Colonic mucosa (tissue), 4 donors: ENCODE results near the gene KRT1. TPM values are rescaled to one million over a fixed set of nuclear protein-coding genes. Genes with fewer than 3 reads are reported as not detected.

ENCODE experiments used
- DNase-seq: peaks from one replicate; pipeline ENCODE4 v3.0.0-alpha.2; 2020
- H3K27ac ChIP-seq: fragments of 200-600 bp; one replicate; pipeline ENCODE4 v1.8.0; 2021
- H3K27me3 ChIP-seq: fragments of 200-600 bp; one replicate; pipeline ENCODE4 v1.8.0; 2021
- H3K36me3 ChIP-seq: fragments of 200-600 bp; one replicate; pipeline ENCODE4 v1.8.0; 2021
- H3K4me1 ChIP-seq: fragments of 200-600 bp; one replicate; pipeline ENCODE4 v1.8.0; 2021; ENCODE audit warnings: mild to moderate bottlenecking
- H3K4me3 ChIP-seq: fragments of 200-600 bp; one replicate; pipeline ENCODE4 v1.8.0; 2021
- H3K9ac ChIP-seq, 2 donors: one replicate each; pipeline ENCODE4 v1.7.0; 2013; ENCODE audit warnings: control low read depth in 2 of 2, low read depth in 2 of 2, low read length in 2 of 2
- H3K9me3 ChIP-seq: fragments of 200-600 bp; one replicate; pipeline ENCODE4 v1.8.0; 2021
- intact Hi-C: fragments of 100-400 bp; cut with DNase I; formaldehyde crosslinking; loops from one replicate; pipeline ENCODE4 v1.14.1; 2022
- total RNA-seq, 2 donors: library from RNA; stranded (reverse); fragmentation: NEBNext Ultra II Directional in 1 of 2; extraction: Animal tissue kit (Norgen Biotek cat#: 25700) in 1 of 2; gene quantifications; one replicate each; pipeline ENCODE4 v1.2.1, GENCODE V29; 2021
- TF ChIP-seq, protein P1 (sequence below): fragments of 200-600 bp; IDR thresholded peaks from one replicate; pipeline ENCODE4 v1.8.0; 2022; ENCODE audit warnings: antibody characterized with exemption, mild to moderate bottlenecking
- donor health status: healthy.
- donor health status: DM: no; HTN: no; CAD: no.
- donor health status: DM: no; HTN: no; CAD: no.

KRT1 gene
- total RNA-seq, 2 donors from 2014 or later = 1.2 TPM; not detected in 1

DNA sequence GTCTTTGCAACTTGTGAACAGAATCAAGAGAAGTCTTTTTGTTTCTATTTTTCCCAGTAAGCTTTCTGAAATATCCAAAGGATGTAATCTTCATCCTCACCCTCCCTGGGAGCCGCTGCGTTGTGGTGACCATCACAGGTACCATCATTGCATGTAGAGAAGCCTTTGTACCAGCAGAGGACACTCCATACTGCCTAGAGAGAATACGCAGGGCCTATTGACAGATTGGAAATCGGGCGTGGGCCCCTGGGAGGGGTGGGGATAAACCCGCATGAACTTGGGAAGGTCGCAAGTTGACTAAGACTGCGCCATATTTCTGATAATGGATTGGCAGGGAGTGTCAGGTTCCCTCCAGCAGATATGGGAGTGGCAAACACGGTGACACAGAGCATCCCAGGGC, 12.7 kb downstream of the KRT1 start:
- Histone ChIP-seq H3K4me1 (no peaks in the 10 kb centered on the region), H3K9ac (no peak overlapping the region), H3K27ac (no peak overlapping the region), H3K27me3 (no peaks in the 10 kb centered on the region), H3K4me3 (no peak overlapping the region), H3K9me3 (no peaks in the 10 kb centered on the region), H3K36me3 (no peaks in the 10 kb centered on the region)
- DNase-seq = no peak
- intact Hi-C loops = no loop called here
- TF ChIP-seq, protein P1, sequence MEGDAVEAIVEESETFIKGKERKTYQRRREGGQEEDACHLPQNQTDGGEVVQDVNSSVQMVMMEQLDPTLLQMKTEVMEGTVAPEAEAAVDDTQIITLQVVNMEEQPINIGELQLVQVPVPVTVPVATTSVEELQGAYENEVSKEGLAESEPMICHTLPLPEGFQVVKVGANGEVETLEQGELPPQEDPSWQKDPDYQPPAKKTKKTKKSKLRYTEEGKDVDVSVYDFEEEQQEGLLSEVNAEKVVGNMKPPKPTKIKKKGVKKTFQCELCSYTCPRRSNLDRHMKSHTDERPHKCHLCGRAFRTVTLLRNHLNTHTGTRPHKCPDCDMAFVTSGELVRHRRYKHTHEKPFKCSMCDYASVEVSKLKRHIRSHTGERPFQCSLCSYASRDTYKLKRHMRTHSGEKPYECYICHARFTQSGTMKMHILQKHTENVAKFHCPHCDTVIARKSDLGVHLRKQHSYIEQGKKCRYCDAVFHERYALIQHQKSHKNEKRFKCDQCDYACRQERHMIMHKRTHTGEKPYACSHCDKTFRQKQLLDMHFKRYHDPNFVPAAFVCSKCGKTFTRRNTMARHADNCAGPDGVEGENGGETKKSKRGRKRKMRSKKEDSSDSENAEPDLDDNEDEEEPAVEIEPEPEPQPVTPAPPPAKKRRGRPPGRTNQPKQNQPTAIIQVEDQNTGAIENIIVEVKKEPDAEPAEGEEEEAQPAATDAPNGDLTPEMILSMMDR = no peak

DNA sequence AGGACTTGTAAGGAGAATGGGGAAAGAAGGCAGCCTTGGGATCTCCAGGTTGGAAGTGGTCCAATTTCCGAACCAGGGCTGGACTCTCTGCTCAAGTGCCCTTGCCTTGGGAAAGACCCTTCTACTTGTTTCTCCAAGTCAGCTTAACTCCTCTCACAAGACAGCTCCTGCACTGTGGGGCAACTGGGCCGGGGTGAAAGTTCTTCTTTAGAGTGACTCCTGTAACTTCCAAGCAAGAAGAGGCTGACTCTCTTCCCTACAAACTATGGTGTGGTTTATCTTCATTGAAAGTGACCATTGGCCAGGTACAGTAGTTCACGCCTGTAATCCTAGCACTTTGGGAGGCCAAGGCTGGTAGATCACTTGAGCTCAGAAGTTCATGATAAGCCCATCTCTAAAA, 13.7 kb downstream of the KRT1 start:
- TF ChIP-seq, protein P1 = no peak
- Histone ChIP-seq H3K4me3 (no peak overlapping the region), H3K4me1 (no peaks in the 10 kb centered on the region), H3K9ac (no peak overlapping the region), H3K27ac (no peak overlapping the region), H3K9me3 (no peaks in the 10 kb centered on the region), H3K36me3 (no peaks in the 10 kb centered on the region), H3K27me3 (no peaks in the 10 kb centered on the region)
- no peak for DNase-seq
- intact Hi-C loops = no loop called here

DNA sequence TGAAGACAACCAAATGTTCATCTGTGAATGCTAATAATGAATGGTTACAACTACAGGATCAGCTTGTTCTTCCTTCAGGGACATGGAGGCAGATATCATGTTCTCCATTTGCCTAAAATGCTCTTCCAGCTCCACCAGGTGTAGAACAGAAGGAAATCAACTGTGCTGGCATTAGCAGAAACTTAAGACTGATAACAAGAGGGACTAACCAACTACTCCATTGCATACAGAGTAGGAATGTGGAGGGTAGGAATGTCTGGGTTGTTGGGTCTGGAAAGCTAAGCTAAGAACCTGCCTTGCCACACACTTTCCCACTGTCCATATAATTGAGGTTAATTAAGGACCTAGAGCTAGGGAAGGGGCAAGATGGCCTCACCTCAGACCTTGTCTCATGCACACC, 16.8 kb downstream of the KRT1 start:
- no peak overlapping the region for H3K4me3 ChIP-seq
- intact Hi-C loops = no loop called here
- no peaks in the 10 kb centered on the region for H3K36me3 ChIP-seq
- no peak overlapping the region for H3K9ac ChIP-seq
- no peaks in the 10 kb centered on the region for H3K27me3 ChIP-seq
- H3K27ac ChIP-seq = no peak overlapping the region
- TF ChIP-seq, protein P1 = no peak
- no peak for DNase-seq
- no peaks in the 10 kb centered on the region for H3K4me1 ChIP-seq
- no peaks in the 10 kb centered on the region for H3K9me3 ChIP-seq

DNA sequence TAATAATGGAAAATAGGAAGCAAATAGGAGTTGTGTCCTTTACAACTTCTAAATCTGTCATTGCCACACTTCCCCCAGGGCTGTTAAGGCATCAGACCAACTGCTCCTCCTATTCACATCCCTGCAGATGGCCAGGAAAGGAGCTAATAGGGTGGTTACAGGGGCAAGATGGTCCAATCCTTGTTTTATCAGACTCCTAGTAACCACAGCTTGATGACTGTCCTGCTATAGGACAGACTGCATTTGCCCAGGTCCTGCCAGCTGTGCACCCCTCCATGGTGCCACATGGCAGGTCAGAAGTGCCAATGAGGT, 17.3 kb downstream of the KRT1 start:
- no peak overlapping the region for H3K9ac ChIP-seq
- intact Hi-C loops = no loop called here
- H3K27me3 ChIP-seq = no peaks in the 10 kb centered on the region
- H3K27ac ChIP-seq = no peak overlapping the region
- H3K36me3 ChIP-seq = no peaks in the 10 kb centered on the region
- no peak for DNase-seq
- H3K9me3 ChIP-seq = no peaks in the 10 kb centered on the region
- TF ChIP-seq, protein P1 = no peak
- no peak overlapping the region for H3K4me3 ChIP-seq
- H3K4me1 ChIP-seq = no peaks in the 10 kb centered on the region

DNA sequence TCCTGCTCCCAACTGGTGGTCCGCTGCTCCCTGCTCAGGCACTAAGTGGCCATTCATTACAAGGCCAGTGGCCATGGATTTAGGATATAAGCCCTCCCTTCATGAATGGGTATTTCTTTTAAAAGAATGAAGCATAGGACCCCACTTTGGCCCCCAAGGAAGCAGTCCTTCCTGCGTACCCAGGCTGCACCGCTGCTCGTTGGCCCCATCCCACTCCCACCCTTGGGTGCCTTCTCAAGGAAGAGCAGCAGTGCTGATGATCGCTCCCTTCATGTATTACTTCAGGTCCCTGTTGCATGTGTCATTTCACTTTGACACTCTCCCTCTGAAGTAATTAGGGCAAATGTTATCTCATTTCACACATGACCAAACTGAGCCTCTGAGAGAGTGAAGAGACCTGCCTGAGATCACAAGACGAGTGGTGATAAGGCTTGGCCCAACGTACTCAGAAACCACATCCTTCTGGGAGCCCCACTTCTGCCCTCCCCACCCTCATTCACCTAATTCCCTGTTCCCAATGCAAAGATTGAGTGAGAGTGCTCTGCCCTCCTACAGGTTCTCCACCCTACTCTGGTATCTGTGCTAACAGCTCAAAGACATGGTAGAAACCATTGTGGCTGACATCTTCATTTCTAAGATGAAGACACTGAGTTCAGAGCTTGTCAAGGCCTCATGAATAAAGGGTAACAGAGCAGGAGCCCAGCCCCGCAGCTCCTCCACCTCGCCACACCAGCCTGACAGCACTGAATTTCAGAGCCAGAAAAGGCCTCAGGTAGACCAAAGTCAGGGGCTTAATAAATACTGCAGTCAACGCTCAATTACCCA, 17.9 kb downstream of the KRT1 start:
- Histone ChIP-seq H3K36me3 (no peaks in the 10 kb centered on the region), H3K4me3 (no peak overlapping the region), H3K9ac (no peak overlapping the region), H3K4me1 (no peaks in the 10 kb centered on the region), H3K27me3 (no peaks in the 10 kb centered on the region), H3K27ac (no peak overlapping the region), H3K9me3 (no peaks in the 10 kb centered on the region)
- TF ChIP-seq, protein P1 = no peak
- no peak for DNase-seq
- intact Hi-C loops = no loop called here
